Motor neuron (in vitro differentiated cells): ENCODE data around the gene PDE12. TPM values are rescaled to one million over a fixed set of nuclear protein-coding genes. Genes with fewer than 3 reads are reported as not detected.

Experiments
- ATAC-seq, 8 experiments: fragments of 200-7000 bp; cut with Tn5 transposase; replicated peaks in 6 of 8; 2 replicates each; pipeline ENCODE4 v1.8.0; 2021; ENCODE audit warnings: mild to moderate bottlenecking in 8 of 8, moderate library complexity in 8 of 8
- H3K27ac ChIP-seq, 2 donors: fragments of 250-450 bp; sonication (Bioruptor Pico); 2 replicates each; pipeline ENCODE4 v1.9.0; 2021; ENCODE audit warnings: antibody characterized with exemption in 2 of 2, mild to moderate bottlenecking in 2 of 2, moderate library complexity in 1 of 2
- H3K4me1 ChIP-seq, 2 donors: fragments of 250-450 bp; sonication (Bioruptor Pico); replicated peaks in 1 of 2; 2 replicates each; pipeline ENCODE4 v1.6.1; 2021; ENCODE audit warnings: antibody characterized with exemption in 2 of 2, mild to moderate bottlenecking in 2 of 2, moderate library complexity in 1 of 2
- H3K4me3 ChIP-seq, 5 donors: fragments of 250-450 bp; sonication (Bioruptor Pico); 2 replicates each; pipeline ENCODE4 v1.9.0; 2021; ENCODE audit warnings: antibody characterized with exemption in 5 of 5, mild to moderate bottlenecking in 5 of 5, moderate library complexity in 4 of 5
- WGBS, 10 experiments: fragments of 450-650 bp; shearing (Covaris generic); methylation state at CpG; one replicate each; pipeline ENCODE4 v1.0.0; 2022; 5-methylcytosine and 5-hydroxymethylcytosine counted together
- in situ Hi-C, 9 experiments: fragments of 400-800 bp; cut with MboI; loops; one replicate each; pipeline ENCODE4 v1.15.0; 2021; ENCODE audit warnings: low sequenced_read_pairs in 9 of 9, low pct_unique_long_range_greater_than_20kb in 2 of 9; ENCODE audit not compliant: unreplicated experiment in 9 of 9
- total RNA-seq, 8 experiments: library from RNA; unstranded; fragments of 300-600 nt; gene quantifications; 2 replicates each; pipeline versions ENCODE4 v1.2.3 to v1.2.4, GENCODE V29; 2022

The PDE12 gene
- total RNA-seq, 8 experiments from 2014 or later: 7.9 to 16.8 (median 11.3) TPM

GRCh38 chr3:57559526-57559925 lies 3.5 kb downstream of the PDE12 start:
- H3K4me1 ChIP-seq: peaks cover 15 to 17% of the 10 kb centered on the region in 2 donors
- no peak overlapping the region for H3K4me3 ChIP-seq
- WGBS, 10 experiments: 38 to 100% (median 100%) methylated on average over 1 of the region's 1 CpG; no CpG with 5 or more reads in 1 of the 10 experiments
- no peak overlapping the region for H3K27ac ChIP-seq
- no peak for ATAC-seq
- in situ Hi-C loops: loop anchor here in 2 of 9 experiments (25.0 kb wide), 2 partner anchors 172 to 322 kb away; partner anchors contain the start of gene APPL1 (in 1 of the 2)

- peak in 4 of 8 experiments; percentile 27 to 36 (median 36) for ATAC-seq
- H3K4me1 ChIP-seq: no peaks in the 10 kb centered on the region
- 80 to 100% (median 93%) methylated on average over 1 to 4 of the region's 6 CpGs for WGBS, 10 experiments
- H3K4me3 ChIP-seq: no peak overlapping the region
- in situ Hi-C loops: loop anchor here in 2 of 9 experiments (25.0 kb wide), 2 partner anchors 183 to 333 kb away; partner anchors contain the start of gene APPL1 (in 1 of the 2)
- H3K27ac ChIP-seq: no peak overlapping the region
These were observed 13.9 kb downstream of the PDE12 start for GRCh38 chr3:57569859-57570450.

GRCh38 chr3:57570878-57571277 lies 14.8 kb downstream of the PDE12 start:
- Histone ChIP-seq H3K27ac (no peak overlapping the region), H3K4me1 (no peaks in the 10 kb centered on the region), H3K4me3 (no peak overlapping the region)
- in situ Hi-C loops: loop anchor here in 2 of 9 experiments (25.0 kb wide), 2 partner anchors 184 to 334 kb away; partner anchors contain the start of gene APPL1 (in 1 of the 2)
- no peak for ATAC-seq
- WGBS, 10 experiments: 100% methylated on average over 1 of the region's 2 CpGs; no CpG with 5 or more reads in 8 of the 10 experiments

GRCh38 chr3:57572096-57572495 lies 16.0 kb downstream of the PDE12 start:
- in situ Hi-C loops: loop anchor here in 2 of 9 experiments (25.0 kb wide), 2 partner anchors 185 to 335 kb away; partner anchors contain the start of gene APPL1 (in 1 of the 2)
- WGBS, 10 experiments: 0 to 100% (median 94%) methylated on average over 1 to 3 of the region's 3 CpGs; no CpG with 5 or more reads in 2 of the 10 experiments
- H3K4me1 ChIP-seq: peaks cover 0 to 2% of the 10 kb centered on the region in 2 donors
- no peak for ATAC-seq
- no peak overlapping the region for H3K4me3 ChIP-seq
- H3K27ac ChIP-seq: no peak overlapping the region

GRCh38 chr3:57575966-57576626 lies 20.0 kb downstream of the PDE12 start:
- ATAC-seq: peak in 1 of 8 experiments; percentile 61
- H3K4me3 ChIP-seq: no peak overlapping the region
- in situ Hi-C loops: no loop called here
- WGBS, 10 experiments: 83 to 100% (median 93%) methylated on average over 2 to 3 of the region's 3 CpGs; no CpG with 5 or more reads in 1 of the 10 experiments
- H3K4me1 ChIP-seq: peaks cover 0 to 5% of the 10 kb centered on the region in 2 donors
- H3K27ac ChIP-seq: no peak overlapping the region

- WGBS, 10 experiments: 75 to 100% (median 95%) methylated on average over 1 to 9 of the region's 9 CpGs; no CpG with 5 or more reads in 1 of the 10 experiments
- in situ Hi-C loops: no loop called here
- H3K4me3 ChIP-seq: no peak overlapping the region
- H3K4me1 ChIP-seq: peaks cover 0 to 5% of the 10 kb centered on the region in 2 donors
- H3K27ac ChIP-seq: no peak overlapping the region
- no peak for ATAC-seq
These were observed 21.7 kb downstream of the PDE12 start for GRCh38 chr3:57577801-57578200.

- H3K4me3 ChIP-seq: peak overlapping the region in 1 of 5 donors; percentile 4
- no peak overlapping the region for H3K27ac ChIP-seq
- in situ Hi-C loops: no loop called here
- peaks cover 0 to 9% of the 10 kb centered on the region in 2 donors for H3K4me1 ChIP-seq
- 67 to 100% (median 90%) methylated on average over 1 to 6 of the region's 7 CpGs; no CpG with 5 or more reads in 2 of the 10 experiments for WGBS, 10 experiments
- ATAC-seq: peak in 3 of 8 experiments; percentile 5 to 66 (median 28)
These were observed 26.5 kb downstream of the PDE12 start for GRCh38 chr3:57582474-57583168.

GRCh38 chr3:57583544-57583943 lies 27.5 kb downstream of the PDE12 start:
- in situ Hi-C loops: no loop called here
- H3K4me3 ChIP-seq: peak overlapping the region in 1 of 5 donors; percentile 8
- no peak overlapping the region for H3K27ac ChIP-seq
- WGBS, 10 experiments: 40 to 100% (median 91%) methylated on average over 1 to 2 of the region's 2 CpGs; no CpG with 5 or more reads in 2 of the 10 experiments
- ATAC-seq: no peak
- H3K4me1 ChIP-seq: peaks cover 0 to 9% of the 10 kb centered on the region in 2 donors

GRCh38 chr3:57586778-57587177 lies 30.7 kb downstream of the PDE12 start:
- no peak for ATAC-seq
- WGBS, 10 experiments: 61 to 94% (median 75%) methylated on average over 2 to 6 of the region's 6 CpGs; no CpG with 5 or more reads in 2 of the 10 experiments
- H3K27ac ChIP-seq: no peak overlapping the region
- in situ Hi-C loops: no loop called here
- H3K4me1 ChIP-seq: peaks cover 0 to 9% of the 10 kb centered on the region in 2 donors
- peak overlapping the region in 2 of 5 donors; percentile 10 to 24 for H3K4me3 ChIP-seq

GRCh38 chr3:57587905-57588304 lies 31.8 kb downstream of the PDE12 start:
- Histone ChIP-seq H3K27ac (no peak overlapping the region), H3K4me1 (peaks cover 0 to 9% of the 10 kb centered on the region in 2 donors), H3K4me3 (peak overlapping the region in 1 of 5 donors; percentile 69)
- in situ Hi-C loops: no loop called here
- 54 to 100% (median 79%) methylated on average over 1 to 2 of the region's 2 CpGs for WGBS, 10 experiments
- no peak for ATAC-seq

GRCh38 chr3:57592306-57592705 lies 36.2 kb downstream of the PDE12 start:
- no peak for ATAC-seq
- in situ Hi-C loops: no loop called here

GRCh38 chr3:57594144-57594543 lies 38.1 kb downstream of the PDE12 start:
- no peak for ATAC-seq
- H3K4me3 ChIP-seq: peak overlapping the region; percentile 48 to 88 (median 72)
- in situ Hi-C loops: no loop called here
- H3K4me1 ChIP-seq: peaks cover 8 to 13% of the 10 kb centered on the region in 2 donors
- WGBS, 10 experiments: 8 to 100% (median 54%) methylated on average over 1 to 4 of the region's 4 CpGs; no CpG with 5 or more reads in 2 of the 10 experiments
- H3K27ac ChIP-seq: no peak overlapping the region

More at GRCh38 chr3:57592306-57592705, 36.2 kb downstream of the PDE12 start:
- 0 to 95% (median 67%) methylated on average over 1 to 5 of the region's 6 CpGs; no CpG with 5 or more reads in 1 of the 10 experiments for WGBS, 10 experiments
- Histone ChIP-seq H3K4me1 (peaks cover 0 to 5% of the 10 kb centered on the region in 2 donors), H3K27ac (no peak overlapping the region), H3K4me3 (peak overlapping the region; percentile 13 to 88 (median 69))
